ENCODE results near the gene ISG15. TPM values are rescaled to one million over a fixed set of nuclear protein-coding genes. Genes with fewer than 3 reads are reported as not detected.

The ISG15 gene
- total RNA-seq, 1 donor = 90.5 TPM

GRCh38 chr1:999725-1000356 is 13.5 kb upstream of the ISG15 start, which contains the start of gene HES4:
Gene HES4 (minus strand): TSS chr1:1000097. CDS start chr1:999973, 124 bp downstream.
- Histone ChIP-seq H3K9me3 (ENCODE audit: low read depth, low read length) (no peaks in the 10 kb centered on the region), H3K4me2 (ENCODE audit: insufficient read depth, low read length) (peak within 1 kb of the TSS; percentile 59), H3K36me3 (ENCODE audit: insufficient read depth, low read length) (no peaks in the 10 kb centered on the region), H3K27ac (ENCODE audit: low read depth, low read length) (peak within 1 kb of the TSS; percentile 41), H3K4me1 (ENCODE audit: insufficient read depth, low read length) (peaks cover 4% of the 10 kb centered on the region), H2AFZ (ENCODE audit: low read length) (peak within 1 kb of the TSS; percentile 22), H3K27me3 (ENCODE audit: insufficient read depth, low read length) (peaks cover 50% of the 10 kb centered on the region), H3K79me2 (ENCODE audit: insufficient read depth, low read length) (no peaks in the 10 kb centered on the region), H4K20me1 (ENCODE audit: insufficient read depth, low read length) (no peaks in the 10 kb centered on the region), H3K4me3 (ENCODE audit: insufficient read depth, low read length) (peak within 1 kb of the TSS; percentile 60)
- TF ChIP-seq CTCF (IDR thresholded peaks at IDR 0.05; ENCODE audit: extremely low read depth, low read depth, low read length) = no peak
- DNase-seq (ENCODE audit: insufficient read length, low spot score, missing footprints) = peak; percentile 99

GRCh38 chr1:1000357-1001056 is 12.8 kb upstream of the ISG15 start:
- DNase-seq (ENCODE audit: insufficient read length, low spot score, missing footprints) = peak; percentile 99
- TF ChIP-seq CTCF (IDR thresholded peaks at IDR 0.05; ENCODE audit: extremely low read depth, low read depth, low read length) = no peak
- no peaks in the 10 kb centered on the region for H3K36me3 ChIP-seq (ENCODE audit: insufficient read depth, low read length)
- peak overlapping the region; percentile 41 for H3K27ac ChIP-seq (ENCODE audit: low read depth, low read length)
- H2AFZ ChIP-seq (ENCODE audit: low read length) = peak overlapping the region; percentile 22
- H3K79me2 ChIP-seq (ENCODE audit: insufficient read depth, low read length) = no peaks in the 10 kb centered on the region
- H3K27me3 ChIP-seq (ENCODE audit: insufficient read depth, low read length) = peaks cover 50% of the 10 kb centered on the region
- no peaks in the 10 kb centered on the region for H3K9me3 ChIP-seq (ENCODE audit: low read depth, low read length)
- peaks cover 3% of the 10 kb centered on the region for H4K20me1 ChIP-seq (ENCODE audit: insufficient read depth, low read length)
- peaks cover 4% of the 10 kb centered on the region for H3K4me1 ChIP-seq (ENCODE audit: insufficient read depth, low read length)
- H3K4me2 ChIP-seq (ENCODE audit: insufficient read depth, low read length) = peak overlapping the region; percentile 59
- H3K4me3 ChIP-seq (ENCODE audit: insufficient read depth, low read length) = peak overlapping the region; percentile 60

GRCh38 chr1:1001057-1001783 is 12.1 kb upstream of the ISG15 start:
- H3K36me3 ChIP-seq (ENCODE audit: insufficient read depth, low read length) = no peaks in the 10 kb centered on the region
- H3K4me2 ChIP-seq (ENCODE audit: insufficient read depth, low read length) = peak overlapping the region; percentile 59
- no peak for TF ChIP-seq CTCF (IDR thresholded peaks at IDR 0.05; ENCODE audit: extremely low read depth, low read depth, low read length)
- H3K79me2 ChIP-seq (ENCODE audit: insufficient read depth, low read length) = no peaks in the 10 kb centered on the region
- DNase-seq (ENCODE audit: insufficient read length, low spot score, missing footprints) = peak; percentile 90
- H3K27ac ChIP-seq (ENCODE audit: low read depth, low read length) = no peak overlapping the region
- H3K4me1 ChIP-seq (ENCODE audit: insufficient read depth, low read length) = peaks cover 4% of the 10 kb centered on the region
- H3K27me3 ChIP-seq (ENCODE audit: insufficient read depth, low read length) = peaks cover 50% of the 10 kb centered on the region
- peak overlapping the region; percentile 35 for H2AFZ ChIP-seq (ENCODE audit: low read length)
- H3K9me3 ChIP-seq (ENCODE audit: low read depth, low read length) = no peaks in the 10 kb centered on the region
- peak overlapping the region; percentile 60 for H3K4me3 ChIP-seq (ENCODE audit: insufficient read depth, low read length)
- H4K20me1 ChIP-seq (ENCODE audit: insufficient read depth, low read length) = peaks cover 3% of the 10 kb centered on the region
